PC-9 (cell line): Measurements from ENCODE around the gene MAPK10.

Source experiments
- EZH2 ChIP-seq: fragments of 200-600 bp; sonication (generic); IDR thresholded peaks from 2 replicates; pipeline ENCODE4 v1.8.0; 2017; ENCODE audit warnings: antibody characterized with exemption, low read depth
- TF ChIP-seq, protein P1 (sequence below): fragments of 200-600 bp; sonication (generic); conservative IDR thresholded peaks from 2 replicates; pipeline ENCODE4 v1.6.1; 2017; ENCODE audit warnings: mixed run types, antibody characterized with exemption, mild to moderate bottlenecking, moderate library complexity

DNA sequence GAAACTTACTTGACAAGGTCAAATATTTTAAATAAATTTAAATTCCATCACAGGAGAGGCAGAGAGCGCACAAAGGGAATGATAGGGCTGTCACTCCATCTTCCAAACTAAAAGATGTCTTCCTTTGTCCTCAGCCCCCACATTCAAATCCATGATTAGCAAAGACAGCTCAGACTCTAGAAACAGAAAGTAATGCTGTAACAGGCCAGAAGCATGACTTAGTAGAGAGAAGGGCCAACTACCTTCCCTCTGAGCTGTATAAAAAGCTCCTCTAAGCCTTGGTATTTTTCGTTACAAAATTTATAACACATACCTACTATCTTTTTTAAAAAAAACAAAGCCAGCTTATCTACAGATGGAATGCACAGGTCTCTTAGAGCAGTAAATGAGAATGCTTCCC, 207.4 kb downstream of the MAPK10 start:
- TF ChIP-seq, protein P1, sequence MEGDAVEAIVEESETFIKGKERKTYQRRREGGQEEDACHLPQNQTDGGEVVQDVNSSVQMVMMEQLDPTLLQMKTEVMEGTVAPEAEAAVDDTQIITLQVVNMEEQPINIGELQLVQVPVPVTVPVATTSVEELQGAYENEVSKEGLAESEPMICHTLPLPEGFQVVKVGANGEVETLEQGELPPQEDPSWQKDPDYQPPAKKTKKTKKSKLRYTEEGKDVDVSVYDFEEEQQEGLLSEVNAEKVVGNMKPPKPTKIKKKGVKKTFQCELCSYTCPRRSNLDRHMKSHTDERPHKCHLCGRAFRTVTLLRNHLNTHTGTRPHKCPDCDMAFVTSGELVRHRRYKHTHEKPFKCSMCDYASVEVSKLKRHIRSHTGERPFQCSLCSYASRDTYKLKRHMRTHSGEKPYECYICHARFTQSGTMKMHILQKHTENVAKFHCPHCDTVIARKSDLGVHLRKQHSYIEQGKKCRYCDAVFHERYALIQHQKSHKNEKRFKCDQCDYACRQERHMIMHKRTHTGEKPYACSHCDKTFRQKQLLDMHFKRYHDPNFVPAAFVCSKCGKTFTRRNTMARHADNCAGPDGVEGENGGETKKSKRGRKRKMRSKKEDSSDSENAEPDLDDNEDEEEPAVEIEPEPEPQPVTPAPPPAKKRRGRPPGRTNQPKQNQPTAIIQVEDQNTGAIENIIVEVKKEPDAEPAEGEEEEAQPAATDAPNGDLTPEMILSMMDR = no peak
- no peak for TF ChIP-seq EZH2
